Measurements from ENCODE around the gene TBCK. TPM values are rescaled to one million over a fixed set of nuclear protein-coding genes. Genes with fewer than 3 reads are reported as not detected.
A peak's percentile ranks its signal among the peaks of the same experiment; 100 is the strongest.
"Not testable (repeated sequence)": the region's sequence is repeated elsewhere in the genome, so short reads cannot be mapped to it uniquely, and the experiment has no call there.

The TBCK gene
- total RNA-seq, 1 donor from 2014 or later, result 24.4 TPM

GRCh38 chr4:106136777-106137331, 179.2 kb downstream of the TBCK start:
- DNase-seq (ENCODE audit: extremely low read depth, low read depth, low spot score), result no peak

- DNase-seq (ENCODE audit: extremely low read depth, low read depth, low spot score), result no peak
Observed at GRCh38 chr4:106132045-106132444, 184.0 kb downstream of the TBCK start.

- DNase-seq (ENCODE audit: extremely low read depth, low read depth, low spot score), result no peak
Observed at GRCh38 chr4:106126062-106126461, 189.9 kb downstream of the TBCK start.

- not testable (repeated sequence) for DNase-seq (ENCODE audit: extremely low read depth, low read depth, low spot score)
Observed at GRCh38 chr4:106119949-106120555, 196.0 kb downstream of the TBCK start.

- no peak for DNase-seq (ENCODE audit: extremely low read depth, low read depth, low spot score)
Observed at GRCh38 chr4:106116025-106116424, 200.0 kb downstream of the TBCK start.

- no peak for DNase-seq (ENCODE audit: extremely low read depth, low read depth, low spot score)
Observed at GRCh38 chr4:106114270-106114669, 201.7 kb downstream of the TBCK start.

- DNase-seq (ENCODE audit: extremely low read depth, low read depth, low spot score), result not testable (repeated sequence)
Observed at GRCh38 chr4:106111778-106112469, 204.1 kb downstream of the TBCK start.

- DNase-seq (ENCODE audit: extremely low read depth, low read depth, low spot score), result no peak
Observed at GRCh38 chr4:106109929-106110328, 206.1 kb downstream of the TBCK start.

GRCh38 chr4:106105697-106106096, 210.3 kb downstream of the TBCK start:
- DNase-seq (ENCODE audit: extremely low read depth, low read depth, low spot score), result no peak

GRCh38 chr4:106104276-106104675, 211.7 kb downstream of the TBCK start:
- no peak for DNase-seq (ENCODE audit: extremely low read depth, low read depth, low spot score)

GRCh38 chr4:106096454-106096853, 219.6 kb downstream of the TBCK start:
- DNase-seq (ENCODE audit: extremely low read depth, low read depth, low spot score), result no peak

- no peak for DNase-seq (ENCODE audit: extremely low read depth, low read depth, low spot score)
Observed at GRCh38 chr4:106095408-106095807, 220.6 kb downstream of the TBCK start.

GRCh38 chr4:106092361-106093040, 223.5 kb downstream of the TBCK start:
- DNase-seq (ENCODE audit: extremely low read depth, low read depth, low spot score), result no peak

- no peak for DNase-seq (ENCODE audit: extremely low read depth, low read depth, low spot score)
Observed at GRCh38 chr4:106090826-106091225, 225.2 kb downstream of the TBCK start.

GRCh38 chr4:106083065-106083464, 232.9 kb downstream of the TBCK start:
- no peak for DNase-seq (ENCODE audit: extremely low read depth, low read depth, low spot score)

GRCh38 chr4:106080376-106080775, 235.6 kb downstream of the TBCK start:
- DNase-seq (ENCODE audit: extremely low read depth, low read depth, low spot score), result no peak

- DNase-seq (ENCODE audit: extremely low read depth, low read depth, low spot score), result no peak
Observed at GRCh38 chr4:106079616-106080015, 236.4 kb downstream of the TBCK start.

GRCh38 chr4:106065018-106065417, 251.0 kb downstream of the TBCK start:
- no peak for DNase-seq (ENCODE audit: extremely low read depth, low read depth, low spot score)

GRCh38 chr4:106063009-106063408, 253.0 kb downstream of the TBCK start:
- no peak for DNase-seq (ENCODE audit: extremely low read depth, low read depth, low spot score)

GRCh38 chr4:106062452-106062875, 253.5 kb downstream of the TBCK start:
- DNase-seq (ENCODE audit: extremely low read depth, low read depth, low spot score), result peak; percentile 33

GRCh38 chr4:106058921-106059320, 257.1 kb downstream of the TBCK start:
- DNase-seq (ENCODE audit: extremely low read depth, low read depth, low spot score), result no peak

GRCh38 chr4:106056914-106057313, 259.1 kb downstream of the TBCK start:
- no peak for DNase-seq (ENCODE audit: extremely low read depth, low read depth, low spot score)
